HG03575 (cell line): Measurements from ENCODE around the gene CIB4.
"Not testable (repeated sequence)": the region's sequence is repeated elsewhere in the genome, so short reads cannot be mapped to it uniquely, and the experiment has no call there.

ENCODE experiments used
- ATAC-seq: cut with Tn5 transposase; IDR thresholded peaks from one replicate; pipeline ENCODE4 v1.9.1; 2021; ENCODE audit not compliant: unreplicated experiment, insufficient number of reproducible peaks, low FRiP score; ENCODE audit errors: extremely low read depth

CIB4 gene

GRCh38 chr2:26577442-26578112, 63.6 kb downstream of the CIB4 start:
- no peak for ATAC-seq

GRCh38 chr2:26576565-26577441, 64.4 kb downstream of the CIB4 start:
- ATAC-seq: no peak

- no peak for ATAC-seq
Measured at GRCh38 chr2:26575836-26576564, 65.2 kb downstream of the CIB4 start.

GRCh38 chr2:26574900-26575560, 66.1 kb downstream of the CIB4 start:
- ATAC-seq: no peak

GRCh38 chr2:26574066-26574899, 66.9 kb downstream of the CIB4 start:
- no peak for ATAC-seq

- no peak for ATAC-seq
Measured at GRCh38 chr2:26573241-26573925, 67.8 kb downstream of the CIB4 start.

- ATAC-seq: no peak
Measured at GRCh38 chr2:26572591-26572990, 68.6 kb downstream of the CIB4 start.

GRCh38 chr2:26571316-26571715, 69.8 kb downstream of the CIB4 start:
- no peak for ATAC-seq

GRCh38 chr2:26570083-26570430, 71.1 kb downstream of the CIB4 start:
- ATAC-seq: no peak

- no peak for ATAC-seq
Measured at GRCh38 chr2:26569216-26570082, 71.7 kb downstream of the CIB4 start.

GRCh38 chr2:26568076-26568890, 72.9 kb downstream of the CIB4 start:
- ATAC-seq: no peak

GRCh38 chr2:26567534-26567933, 73.6 kb downstream of the CIB4 start:
- no peak for ATAC-seq

- ATAC-seq: not testable (repeated sequence)
Measured at GRCh38 chr2:26566731-26567130, 74.4 kb downstream of the CIB4 start.

GRCh38 chr2:26566081-26566375, 75.1 kb downstream of the CIB4 start:
- ATAC-seq: no peak

GRCh38 chr2:26564121-26564644, 77.0 kb downstream of the CIB4 start:
- no peak for ATAC-seq

- ATAC-seq: no peak
Measured at GRCh38 chr2:26563686-26564085, 77.5 kb downstream of the CIB4 start.
